Cardiac fibroblast (primary cell): ENCODE measurements around the gene DTX3.
"Not testable (repeated sequence)": the region's sequence is repeated elsewhere in the genome, so short reads cannot be mapped to it uniquely, and the experiment has no call there.

Source experiments
- DNase-seq, 2 donors: peaks; one replicate each; pipeline versions ENCODE4 v3.0.0 to v3.0.0-alpha.2; 2010; ENCODE audit warnings: low read depth in 2 of 2
- H3K4me3 ChIP-seq, 2 donors: replicated peaks in 1 of 2; 1 replicate in 1 of 2; 2 replicates in 1 of 2; pipeline ENCODE4 v1.5.1; 2011; ENCODE audit warnings: low read depth in 2 of 2, low read length in 2 of 2, mild to moderate bottlenecking in 2 of 2, moderate library complexity in 1 of 2
- CTCF ChIP-seq: IDR thresholded peaks from one replicate; pipeline ENCODE4 v1.5.1; 2011; ENCODE audit warnings: low read depth, mild to moderate bottlenecking, low read length, inconsistent platforms

The DTX3 gene

GRCh38 chr12:57568838-57569237 lies 35.8 kb upstream of the DTX3 start:
- no peak for TF ChIP-seq CTCF
- no peak overlapping the region for H3K4me3 ChIP-seq
- no peak for DNase-seq

- DNase-seq, result no peak
- TF ChIP-seq CTCF, result no peak
- no peak overlapping the region for H3K4me3 ChIP-seq
These were observed 34.8 kb upstream of the DTX3 start for GRCh38 chr12:57569858-57570257.

- H3K4me3 ChIP-seq, DNase-seq: not testable (repeated sequence)
These were observed 34.2 kb upstream of the DTX3 start for GRCh38 chr12:57570438-57570837.

- no peak overlapping the region for H3K4me3 ChIP-seq
- DNase-seq, result no peak
- TF ChIP-seq CTCF, result no peak
These were observed 32.5 kb upstream of the DTX3 start for GRCh38 chr12:57571926-57572762.

- no peak overlapping the region for H3K4me3 ChIP-seq
- TF ChIP-seq CTCF, result no peak
- DNase-seq, result no peak
These were observed 29.8 kb upstream of the DTX3 start for GRCh38 chr12:57574795-57575194.

GRCh38 chr12:57575771-57576612 lies 28.6 kb upstream of the DTX3 start:
- no peak overlapping the region for H3K4me3 ChIP-seq
- no peak for DNase-seq
- TF ChIP-seq CTCF, result no peak

GRCh38 chr12:57576613-57577160 lies 27.9 kb upstream of the DTX3 start:
- H3K4me3 ChIP-seq, result no peak overlapping the region
- TF ChIP-seq CTCF, result no peak
- DNase-seq, result peak in 1 of 2 donors; percentile 29
